Transverse colon (tissue), 3 donors: ENCODE data around the gene TRIP13.

Source experiments
- CTCF ChIP-seq, 5 experiments: fragments of 200-600 bp in 3 of 5; fragments of 450-650 bp in 2 of 5; sonication (generic) in 3 of 5; IDR thresholded peaks; 1 replicate in 2 of 5; 2 replicates in 3 of 5; pipeline ENCODE4 v1.5.1; 2016 to 2017; ENCODE audit warnings: antibody characterized with exemption in 5 of 5, inconsistent platforms in 3 of 5, mild to moderate bottlenecking in 2 of 5, moderate library complexity in 1 of 5
- POLR2A ChIP-seq: fragments of 450-650 bp; IDR thresholded peaks from one replicate; pipeline ENCODE4 v1.6.1; 2016; ENCODE audit warnings: antibody characterized with exemption, mild to moderate bottlenecking, moderate library complexity

GRCh38 chr5:864492-865167 is 28.1 kb upstream of the TRIP13 start:
- TF ChIP-seq CTCF (IDR thresholded peaks at IDR 0.05) (no peak), POLR2A (no peak)
